ENCODE measurements around the gene SULT1C3.

The SULT1C3 gene

GRCh38 chr2:108304975-108305374 is 65.2 kb downstream of the SULT1C3 start:
- no peak for DNase-seq (ENCODE audit: low spot score)

GRCh38 chr2:108305901-108306300 is 66.1 kb downstream of the SULT1C3 start:
- no peak for DNase-seq (ENCODE audit: low spot score)

GRCh38 chr2:108309903-108310302 is 70.1 kb downstream of the SULT1C3 start:
- DNase-seq (ENCODE audit: low spot score), result no peak
